Hepatocyte (in vitro differentiated cells): Measurements from ENCODE around the gene DCDC1. TPM values are rescaled to one million over a fixed set of nuclear protein-coding genes. Genes with fewer than 3 reads are reported as not detected.

Experiments used
- DNase-seq: peaks from one replicate; pipeline ENCODE4 v3.0.0-alpha.2; 2016; ENCODE audit warnings: low spot score
- H2AFZ ChIP-seq: fragments of 200-600 bp; sonication (generic); 2 replicates; pipeline ENCODE4 v1.6.0; 2016; ENCODE audit warnings: antibody characterized with exemption, mild to moderate bottlenecking
- H3K27ac ChIP-seq: fragments of 200-600 bp; sonication (generic); 2 replicates; pipeline ENCODE4 v1.5.1; 2016; ENCODE audit warnings: mild to moderate bottlenecking
- H3K27me3 ChIP-seq: fragments of 200-600 bp; sonication (generic); 2 replicates; pipeline ENCODE4 v1.6.1; 2016
- H3K36me3 ChIP-seq: fragments of 200-600 bp; sonication (generic); replicated peaks from 2 replicates; pipeline ENCODE4 v1.5.1; 2016; ENCODE audit warnings: low read depth; ENCODE audit not compliant: insufficient read depth
- H3K4me1 ChIP-seq: fragments of 200-600 bp; sonication (generic); 2 replicates; pipeline ENCODE4 v1.5.1; 2016; ENCODE audit warnings: mild to moderate bottlenecking, moderate library complexity; ENCODE audit not compliant: insufficient read depth
- H3K4me2 ChIP-seq: fragments of 200-600 bp; sonication (generic); 2 replicates; pipeline ENCODE4 v1.6.0; 2016
- H3K4me3 ChIP-seq: fragments of 200-600 bp; sonication (generic); 2 replicates; pipeline ENCODE4 v1.5.1; 2016; ENCODE audit warnings: mild to moderate bottlenecking
- H3K79me2 ChIP-seq: fragments of 200-600 bp; sonication (generic); 2 replicates; pipeline ENCODE4 v1.6.0; 2017; ENCODE audit warnings: mild to moderate bottlenecking
- H3K9me2 ChIP-seq: fragments of 200-600 bp; sonication (generic); replicated peaks from 2 replicates; pipeline ENCODE4 v1.6.0; 2017; ENCODE audit warnings: mild to moderate bottlenecking; ENCODE audit not compliant: insufficient read depth
- H3K9me3 ChIP-seq: fragments of 200-600 bp; sonication (generic); 2 replicates; pipeline ENCODE4 v1.5.1; 2016; ENCODE audit warnings: low read depth, mild to moderate bottlenecking
- H4K20me1 ChIP-seq: fragments of 200-600 bp; sonication (generic); 2 replicates; pipeline ENCODE4 v1.6.0; 2016; ENCODE audit warnings: mild to moderate bottlenecking; ENCODE audit not compliant: insufficient read depth, poor library complexity, severe bottlenecking
- EZH2 ChIP-seq: fragments of 200-600 bp; sonication (generic); IDR thresholded peaks from 2 replicates; pipeline ENCODE4 v1.6.1; 2016; ENCODE audit warnings: antibody characterized with exemption, mild to moderate bottlenecking, borderline replicate concordance
- EZH2phosphoT487 ChIP-seq: fragments of 200-600 bp; sonication (generic); IDR thresholded peaks from one replicate; pipeline ENCODE4 v1.6.1; 2018; ENCODE audit warnings: antibody characterized with exemption, mild to moderate bottlenecking, low read depth, moderate library complexity; ENCODE audit not compliant: unreplicated experiment, severe bottlenecking
- WGBS: methylation state at CpG from one replicate; pipeline ENCODE4 v1.1.6; 2016; ENCODE audit warnings: low lambda C conversion rate; ENCODE audit errors: missing lambda C conversion rate; 5-methylcytosine and 5-hydroxymethylcytosine counted together
- polyA plus RNA-seq: library from polyadenylated mRNA; unstranded; fragments of >200 nt; fragmentation: Nextera tagmentation; extraction: Ambion mirVana; gene quantifications from 2 replicates; pipeline ENCODE4 v1.2.1, GENCODE V29; 2016
- total RNA-seq: library from RNA; depleted of rRNA; stranded (reverse); fragments of >200 nt; gene quantifications from 2 replicates; pipeline ENCODE4 v1.2.3, GENCODE V29; 2014
- TF ChIP-seq, protein P1 (sequence below): fragments of 200-600 bp; sonication (generic); IDR thresholded peaks from 2 replicates; pipeline ENCODE4 v1.5.1; 2016; ENCODE audit warnings: antibody characterized with exemption, mild to moderate bottlenecking; ENCODE audit not compliant: poor library complexity

DCDC1 gene
- total and polyA plus RNA-seq, 2 experiments from 2014 or later, result 0.63 to 1.9 TPM

DNA sequence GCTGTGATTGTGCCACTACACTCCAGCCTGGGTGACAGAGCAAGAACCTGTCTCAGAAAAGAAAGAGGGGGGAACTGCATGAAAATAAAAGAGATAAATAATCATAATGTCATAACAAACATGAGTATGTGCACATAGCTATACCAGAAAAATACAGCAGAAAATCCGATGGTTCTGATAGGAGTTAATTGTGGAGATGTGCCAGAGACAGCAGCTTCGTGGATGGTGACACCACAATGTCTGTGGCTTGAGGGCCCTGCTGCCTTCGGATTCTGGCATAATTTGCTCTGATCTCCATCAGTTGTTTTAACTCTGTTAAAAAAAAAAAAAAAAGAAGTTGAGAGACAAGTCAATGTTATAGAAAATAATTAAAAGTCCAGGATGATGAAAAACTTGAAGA is 491.1 kb downstream of the DCDC1 start:
- TF ChIP-seq EZH2 (no peak), EZH2phosphoT487 (no peak)
- TF ChIP-seq, protein P1, sequence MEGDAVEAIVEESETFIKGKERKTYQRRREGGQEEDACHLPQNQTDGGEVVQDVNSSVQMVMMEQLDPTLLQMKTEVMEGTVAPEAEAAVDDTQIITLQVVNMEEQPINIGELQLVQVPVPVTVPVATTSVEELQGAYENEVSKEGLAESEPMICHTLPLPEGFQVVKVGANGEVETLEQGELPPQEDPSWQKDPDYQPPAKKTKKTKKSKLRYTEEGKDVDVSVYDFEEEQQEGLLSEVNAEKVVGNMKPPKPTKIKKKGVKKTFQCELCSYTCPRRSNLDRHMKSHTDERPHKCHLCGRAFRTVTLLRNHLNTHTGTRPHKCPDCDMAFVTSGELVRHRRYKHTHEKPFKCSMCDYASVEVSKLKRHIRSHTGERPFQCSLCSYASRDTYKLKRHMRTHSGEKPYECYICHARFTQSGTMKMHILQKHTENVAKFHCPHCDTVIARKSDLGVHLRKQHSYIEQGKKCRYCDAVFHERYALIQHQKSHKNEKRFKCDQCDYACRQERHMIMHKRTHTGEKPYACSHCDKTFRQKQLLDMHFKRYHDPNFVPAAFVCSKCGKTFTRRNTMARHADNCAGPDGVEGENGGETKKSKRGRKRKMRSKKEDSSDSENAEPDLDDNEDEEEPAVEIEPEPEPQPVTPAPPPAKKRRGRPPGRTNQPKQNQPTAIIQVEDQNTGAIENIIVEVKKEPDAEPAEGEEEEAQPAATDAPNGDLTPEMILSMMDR, result no peak
- no peak for DNase-seq
- H3K27me3 ChIP-seq, result no peaks in the 10 kb centered on the region

DNA sequence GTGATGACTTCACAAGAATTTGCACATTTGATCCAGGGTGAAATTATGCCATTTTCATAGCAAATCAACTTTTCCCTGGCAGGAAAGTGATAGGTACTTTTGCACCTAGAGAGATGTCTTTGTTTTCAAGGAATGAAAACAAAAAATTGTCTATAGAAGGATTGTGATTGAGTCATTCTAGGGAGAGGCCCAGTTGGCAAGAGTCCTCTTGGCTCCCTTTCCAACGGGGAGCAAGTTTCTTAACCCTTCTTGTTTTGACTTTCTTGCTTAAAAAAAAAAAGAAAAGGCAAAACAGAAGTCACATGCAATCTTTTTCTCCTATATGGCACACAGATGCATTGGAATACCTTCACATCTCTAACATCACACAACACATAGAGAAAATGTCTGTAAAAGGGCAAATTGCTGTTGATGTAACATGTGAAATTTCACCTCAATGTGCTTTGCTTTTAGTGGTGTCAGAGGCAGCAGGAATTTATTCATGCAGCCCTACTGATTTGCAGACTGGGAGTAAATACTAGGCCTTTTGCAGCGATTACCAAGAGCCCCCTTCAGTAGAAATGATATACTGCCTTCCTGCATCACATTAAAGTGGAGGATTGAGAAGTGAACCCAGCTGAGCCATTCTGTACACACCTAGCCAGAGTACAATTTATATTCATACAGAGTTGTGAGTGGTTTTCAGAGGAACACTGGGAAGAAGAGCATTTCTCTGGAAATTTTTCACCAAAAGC is 492.7 kb downstream of the DCDC1 start:
- no peaks in the 10 kb centered on the region for H3K27me3 ChIP-seq
- H3K4me2 ChIP-seq, result no peak overlapping the region
- H2AFZ ChIP-seq, result no peak overlapping the region
- no peaks in the 10 kb centered on the region for H3K9me2 ChIP-seq
- no peaks in the 10 kb centered on the region for H3K79me2 ChIP-seq
- no peaks in the 10 kb centered on the region for H3K9me3 ChIP-seq
- H3K4me1 ChIP-seq, result no peaks in the 10 kb centered on the region
- TF ChIP-seq EZH2phosphoT487 (no peak), EZH2 (no peak)
- TF ChIP-seq, protein P1, result no peak
- DNase-seq, result no peak
- H3K27ac ChIP-seq, result no peak overlapping the region
- H3K4me3 ChIP-seq, result no peak overlapping the region
- H4K20me1 ChIP-seq, result no peaks in the 10 kb centered on the region
- H3K36me3 ChIP-seq, result no peaks in the 10 kb centered on the region
- WGBS, result 64% methylated on average over 2 of the region's 2 CpGs

More for the DNA sequence above, 491.1 kb downstream of the DCDC1 start:
- Histone ChIP-seq H3K4me2 (no peak overlapping the region), H3K27ac (no peak overlapping the region), H3K4me3 (no peak overlapping the region), H3K9me3 (no peaks in the 10 kb centered on the region), H3K36me3 (no peaks in the 10 kb centered on the region), H2AFZ (no peak overlapping the region), H3K4me1 (no peaks in the 10 kb centered on the region), H3K79me2 (no peaks in the 10 kb centered on the region), H4K20me1 (no peaks in the 10 kb centered on the region), H3K9me2 (no peaks in the 10 kb centered on the region)
- 86% methylated on average over 3 of the region's 3 CpGs for WGBS

DNA sequence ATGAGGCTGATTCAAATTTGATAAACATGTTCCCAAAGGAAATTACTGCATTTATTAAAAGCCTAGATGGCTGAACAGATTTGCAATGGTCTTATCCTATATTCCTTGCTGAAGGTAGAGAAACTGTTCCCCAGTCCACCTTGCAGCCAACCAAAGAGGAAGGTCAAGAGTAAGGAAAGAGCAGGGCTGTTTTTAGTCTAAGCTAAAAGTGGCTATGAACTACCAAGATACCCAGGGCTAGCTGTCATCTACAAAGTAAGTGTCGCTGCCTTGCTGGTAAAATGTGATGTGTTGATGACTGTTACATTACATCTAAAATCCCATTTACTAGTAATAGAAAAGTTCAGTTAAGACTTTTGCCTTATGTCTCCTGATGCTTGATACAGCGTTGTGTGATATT is 493.3 kb downstream of the DCDC1 start:
- Histone ChIP-seq H3K4me2 (no peak overlapping the region), H3K27me3 (no peaks in the 10 kb centered on the region), H3K4me3 (no peak overlapping the region), H4K20me1 (no peaks in the 10 kb centered on the region), H3K9me3 (no peaks in the 10 kb centered on the region), H3K27ac (no peak overlapping the region), H2AFZ (no peak overlapping the region), H3K79me2 (no peaks in the 10 kb centered on the region), H3K36me3 (no peaks in the 10 kb centered on the region), H3K9me2 (no peaks in the 10 kb centered on the region), H3K4me1 (no peaks in the 10 kb centered on the region)
- no peak for DNase-seq
- 93% methylated on average over 2 of the region's 2 CpGs for WGBS
- TF ChIP-seq EZH2 (no peak), EZH2phosphoT487 (no peak)
- TF ChIP-seq, protein P1, result no peak

DNA sequence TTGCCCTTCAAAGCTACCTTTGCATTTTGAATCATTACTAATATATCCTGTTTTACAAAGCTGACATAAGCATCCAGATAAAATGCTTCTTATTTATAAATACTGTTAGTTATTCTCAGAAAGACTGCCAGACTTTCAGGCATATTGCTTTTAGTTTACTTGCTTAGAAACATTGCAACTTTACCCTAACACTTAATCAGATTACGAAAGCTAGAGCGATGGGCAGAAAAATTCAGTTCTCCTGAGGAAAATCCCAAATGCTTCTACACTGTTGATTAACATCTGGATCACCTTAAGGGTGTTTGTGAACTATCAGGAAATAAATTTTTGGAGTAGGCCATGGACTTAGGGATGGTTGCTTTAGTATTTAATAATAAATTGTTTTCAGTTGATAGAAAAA is 493.7 kb downstream of the DCDC1 start:
- TF ChIP-seq, protein P1, result no peak
- TF ChIP-seq EZH2phosphoT487 (no peak), EZH2 (no peak)
- H3K9me3 ChIP-seq, result no peaks in the 10 kb centered on the region
- H3K4me3 ChIP-seq, result no peak overlapping the region
- H3K36me3 ChIP-seq, result no peaks in the 10 kb centered on the region
- no peaks in the 10 kb centered on the region for H4K20me1 ChIP-seq
- no peaks in the 10 kb centered on the region for H3K27me3 ChIP-seq
- H3K4me1 ChIP-seq, result no peaks in the 10 kb centered on the region
- WGBS, result 88% methylated on average over 2 of the region's 2 CpGs
- DNase-seq, result no peak
- H3K79me2 ChIP-seq, result no peaks in the 10 kb centered on the region
- H2AFZ ChIP-seq, result no peak overlapping the region
- no peaks in the 10 kb centered on the region for H3K9me2 ChIP-seq
- H3K27ac ChIP-seq, result no peak overlapping the region
- no peak overlapping the region for H3K4me2 ChIP-seq
